D721Med (cell line): ENCODE results near the gene ARID1B.

ENCODE experiments used
- DNase-seq: peaks from one replicate; pipeline ENCODE4 v3.0.0; 2011; ENCODE audit warnings: low spot score; ENCODE audit not compliant: insufficient read length
- FAIRE-seq: peaks from 2 replicates; lab custom pipeline; 2011; peaks lifted over from hg19 to GRCh38; lab: Jason Lieb, UNC
- TF ChIP-seq, protein P1 (sequence below): IDR thresholded peaks from 2 replicates; pipeline ENCODE4 v1.5.1; 2012; ENCODE audit warnings: mild to moderate bottlenecking, control low read depth; ENCODE audit not compliant: insufficient read depth; ENCODE audit errors: missing control alignments

ARID1B gene

DNA sequence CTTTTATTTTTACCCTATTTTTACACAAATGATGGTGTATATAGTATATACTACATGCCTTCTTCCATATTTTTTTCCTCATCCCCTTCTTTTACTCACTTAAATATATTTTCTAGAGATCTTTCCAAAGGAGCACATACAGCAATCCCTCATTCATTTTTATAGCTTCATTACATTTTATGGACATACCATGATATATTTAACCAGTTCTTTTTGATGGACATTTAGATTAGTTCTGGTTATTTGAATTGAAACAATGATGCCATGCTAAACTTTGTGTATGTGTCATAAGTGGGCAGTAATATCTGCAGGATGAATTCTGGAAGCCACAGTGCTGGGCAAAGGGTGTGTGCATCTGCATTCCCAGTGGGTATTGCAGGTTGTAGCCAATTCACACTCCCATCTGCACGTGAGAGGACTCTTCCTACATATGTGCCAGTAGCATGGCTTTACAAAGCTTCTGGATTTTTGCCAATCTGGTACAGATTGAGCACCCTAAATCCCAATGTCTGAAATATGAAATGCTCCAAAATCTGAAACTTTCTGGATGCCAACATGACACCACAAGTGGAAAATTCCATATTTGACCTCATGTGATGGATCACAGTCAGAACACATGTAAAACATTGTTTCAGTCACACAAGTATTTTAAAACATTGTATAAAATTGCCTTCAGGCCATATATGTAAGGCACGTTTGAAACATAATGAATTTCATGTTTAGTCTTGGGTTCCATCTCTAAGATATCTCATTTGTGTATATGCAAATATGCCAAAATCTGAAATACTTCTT lies 127.2 kb downstream of the ARID1B start:
- FAIRE-seq: no peak

DNA sequence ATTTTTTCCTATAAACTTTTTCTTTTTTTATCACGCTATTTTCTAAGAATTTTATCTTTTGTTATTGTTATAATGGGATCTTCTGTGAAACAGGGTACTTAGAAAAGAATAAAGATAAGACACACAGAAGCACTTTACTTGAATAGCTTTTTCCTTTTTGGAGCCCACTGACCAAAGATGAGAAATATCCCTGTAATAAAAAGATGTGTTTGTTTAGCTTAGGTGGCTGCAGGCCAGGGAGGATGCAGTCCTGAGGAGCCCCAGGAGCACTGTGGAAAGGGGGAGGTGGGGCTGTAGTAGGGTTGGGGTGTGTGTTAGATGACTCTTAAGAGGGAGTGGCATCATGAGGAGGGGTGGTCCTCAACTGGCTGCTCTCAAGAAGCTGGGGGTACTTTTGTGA lies 128.6 kb downstream of the ARID1B start:
- DNase-seq (no peak), FAIRE-seq (no peak)
- TF ChIP-seq, protein P1, sequence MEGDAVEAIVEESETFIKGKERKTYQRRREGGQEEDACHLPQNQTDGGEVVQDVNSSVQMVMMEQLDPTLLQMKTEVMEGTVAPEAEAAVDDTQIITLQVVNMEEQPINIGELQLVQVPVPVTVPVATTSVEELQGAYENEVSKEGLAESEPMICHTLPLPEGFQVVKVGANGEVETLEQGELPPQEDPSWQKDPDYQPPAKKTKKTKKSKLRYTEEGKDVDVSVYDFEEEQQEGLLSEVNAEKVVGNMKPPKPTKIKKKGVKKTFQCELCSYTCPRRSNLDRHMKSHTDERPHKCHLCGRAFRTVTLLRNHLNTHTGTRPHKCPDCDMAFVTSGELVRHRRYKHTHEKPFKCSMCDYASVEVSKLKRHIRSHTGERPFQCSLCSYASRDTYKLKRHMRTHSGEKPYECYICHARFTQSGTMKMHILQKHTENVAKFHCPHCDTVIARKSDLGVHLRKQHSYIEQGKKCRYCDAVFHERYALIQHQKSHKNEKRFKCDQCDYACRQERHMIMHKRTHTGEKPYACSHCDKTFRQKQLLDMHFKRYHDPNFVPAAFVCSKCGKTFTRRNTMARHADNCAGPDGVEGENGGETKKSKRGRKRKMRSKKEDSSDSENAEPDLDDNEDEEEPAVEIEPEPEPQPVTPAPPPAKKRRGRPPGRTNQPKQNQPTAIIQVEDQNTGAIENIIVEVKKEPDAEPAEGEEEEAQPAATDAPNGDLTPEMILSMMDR: no peak

More for the DNA sequence above, 127.2 kb downstream of the ARID1B start:
- TF ChIP-seq, protein P1: no peak
- DNase-seq: no peak

DNA sequence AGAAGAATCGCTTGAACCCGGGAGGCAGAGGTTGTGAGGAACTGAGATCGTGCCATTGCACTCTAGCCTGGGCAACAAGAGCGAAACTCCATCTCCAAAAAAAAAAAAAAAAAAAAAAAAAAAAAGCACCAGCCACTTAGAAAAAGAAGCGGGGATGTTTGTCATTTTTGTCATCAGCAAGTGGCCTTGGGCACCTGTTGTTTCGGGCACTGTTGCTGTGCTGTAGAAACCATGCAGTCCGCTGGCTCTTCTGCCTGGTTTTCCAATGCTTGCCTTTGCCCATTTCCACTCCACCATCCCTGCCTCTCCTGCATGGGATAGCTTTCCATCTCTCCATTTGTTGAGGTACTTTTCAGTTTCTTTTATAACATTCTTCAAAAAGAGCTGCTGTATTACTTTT lies 129.3 kb downstream of the ARID1B start:
- FAIRE-seq (no peak), DNase-seq (no peak)
- TF ChIP-seq, protein P1: no peak

DNA sequence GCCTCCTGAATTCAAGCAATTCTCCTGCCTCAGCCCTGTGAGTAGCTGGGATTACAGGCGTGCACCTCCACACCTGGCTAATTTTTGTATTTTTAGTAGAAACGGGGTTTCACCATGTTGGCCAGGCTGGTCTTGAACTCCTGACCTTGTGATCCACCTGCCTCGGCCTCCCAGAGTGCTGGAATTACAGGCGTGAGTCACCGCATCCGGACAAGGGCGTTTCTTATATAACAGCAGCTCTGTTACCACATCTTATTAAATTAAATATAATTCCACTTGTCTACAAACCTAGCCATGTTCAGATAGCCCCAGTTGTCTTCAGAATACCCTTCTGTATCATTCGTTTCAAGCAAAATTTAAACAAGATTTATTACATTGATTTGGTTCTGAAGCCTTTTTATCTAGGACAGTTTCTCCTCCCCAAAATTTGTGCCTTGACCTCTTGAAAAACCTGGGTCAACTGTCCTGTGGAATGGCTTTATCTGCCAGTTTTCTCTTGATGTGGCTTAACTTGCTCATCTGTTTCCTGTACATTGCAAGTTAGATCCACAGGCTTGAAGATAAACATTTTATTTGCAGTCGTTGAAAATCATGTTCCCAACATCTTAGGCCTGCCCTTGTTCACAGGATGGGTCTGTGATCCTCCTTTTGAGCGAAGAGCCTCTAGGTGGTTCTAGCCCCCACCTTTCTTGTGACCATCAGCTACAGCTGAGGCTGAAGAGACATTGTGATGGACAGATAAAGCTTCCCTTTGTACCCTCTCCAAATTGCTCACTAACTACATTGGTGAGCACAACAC lies 132.2 kb downstream of the ARID1B start:
- FAIRE-seq (no peak), DNase-seq (no peak)
- TF ChIP-seq, protein P1: no peak

DNA sequence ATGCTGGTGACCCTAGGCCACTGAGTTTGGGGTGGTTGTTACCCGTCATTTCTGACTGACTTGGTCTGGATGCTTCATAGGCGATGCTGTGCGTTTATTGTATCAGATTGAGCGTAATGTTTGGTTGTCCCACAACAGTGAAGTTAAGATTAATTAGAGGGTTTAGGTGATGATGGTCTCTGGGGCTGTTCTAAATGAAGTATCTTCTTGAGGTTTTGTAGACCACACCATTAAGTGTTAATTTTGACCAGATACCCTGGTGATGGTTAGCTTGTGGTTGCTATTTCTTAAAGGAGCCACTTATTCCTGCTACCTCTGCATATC lies 132.8 kb downstream of the ARID1B start:
- DNase-seq (no peak), FAIRE-seq (no peak)
- TF ChIP-seq, protein P1: no peak

DNA sequence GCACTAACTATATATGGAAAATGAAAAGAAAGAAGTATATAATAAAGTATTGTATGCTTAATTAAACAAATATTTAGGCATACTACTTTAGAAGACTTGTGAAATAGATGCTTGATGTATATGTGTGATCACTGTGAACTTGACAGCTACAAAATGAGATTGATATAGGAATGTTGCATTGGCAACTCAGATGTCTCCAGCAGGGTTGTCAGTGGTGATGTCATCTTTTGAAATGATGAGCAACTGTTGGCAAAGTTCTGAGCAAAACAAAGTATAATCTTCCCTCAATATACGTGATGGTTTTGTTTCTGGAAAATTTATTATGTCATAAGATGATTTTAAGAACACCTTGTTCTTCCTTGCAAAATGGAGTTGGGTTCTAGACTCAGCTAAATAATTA lies 133.8 kb downstream of the ARID1B start:
- FAIRE-seq (no peak), DNase-seq (no peak)
- TF ChIP-seq, protein P1: no peak

DNA sequence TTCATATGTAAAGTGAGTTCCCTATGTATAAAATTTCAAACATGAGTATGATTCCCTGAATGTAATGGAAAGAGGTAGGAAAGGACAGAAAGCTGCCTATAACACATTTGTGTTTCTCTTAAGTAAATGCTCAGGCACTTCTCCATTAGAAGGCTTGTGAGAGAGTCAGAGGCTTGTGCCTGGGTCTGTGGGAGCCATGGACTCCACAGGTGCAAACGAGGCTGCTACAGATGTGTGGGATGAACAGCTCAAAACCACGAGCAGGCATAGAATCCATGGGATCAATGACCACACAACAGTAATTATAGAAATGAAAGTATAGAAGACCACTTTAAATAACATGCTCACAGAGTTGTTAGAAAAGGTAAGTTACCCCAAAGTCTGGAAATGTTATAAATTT lies 134.4 kb downstream of the ARID1B start:
- TF ChIP-seq, protein P1: no peak
- DNase-seq (no peak), FAIRE-seq (no peak)
